K562 (cell line): Measurements from ENCODE around the gene ARHGAP26. TPM values are rescaled to one million over a fixed set of nuclear protein-coding genes. Genes with fewer than 3 reads are reported as not detected.

Source experiments
- BCL6 ChIP-seq: fragments of 250-450 bp; sonication (Bioruptor Pico); IDR thresholded peaks from 2 replicates; pipeline ENCODE4 v1.4.0; 2020
- C11orf30 ChIP-seq: fragments of 450-650 bp; IDR thresholded peaks from 2 replicates; pipeline ENCODE4 v1.6.1; 2016; ENCODE audit warnings: low read depth, mild to moderate bottlenecking
- CREB5 ChIP-seq: fragments of 250-450 bp; sonication (Bioruptor Pico); IDR thresholded peaks from 2 replicates; pipeline ENCODE4 v1.5.0; 2020; ENCODE audit warnings: mild to moderate bottlenecking
- E2F8 ChIP-seq: fragments of 450-650 bp; IDR thresholded peaks from 2 replicates; pipeline ENCODE4 v1.7.1; 2018; ENCODE audit warnings: mild to moderate bottlenecking, low read depth; ENCODE audit not compliant: partially characterized antibody
- ELF4 ChIP-seq: fragments of 450-650 bp; formaldehyde crosslinking; IDR thresholded peaks from 2 replicates; pipeline ENCODE4 v1.4.0; 2022; ENCODE audit warnings: missing genetic modification characterization
- FIP1L1 ChIP-seq: fragments of 200-400 bp; formaldehyde crosslinking; IDR thresholded peaks from 2 replicates; pipeline ENCODE4 v1.6.1; 2018; ENCODE audit warnings: mild to moderate bottlenecking, low read depth, low read length; ENCODE audit not compliant: poor library complexity, severe bottlenecking
- FOXJ3 ChIP-seq: sonication (generic); formaldehyde crosslinking; IDR thresholded peaks from 2 replicates; pipeline ENCODE4 v1.4.0; 2020; ENCODE audit warnings: mild to moderate bottlenecking, missing genetic modification reagents
- HBP1 ChIP-seq: fragments of 450-650 bp; formaldehyde crosslinking; IDR thresholded peaks from 2 replicates; pipeline ENCODE4 v1.4.0; 2022; ENCODE audit warnings: missing genetic modification characterization
- HSF4 ChIP-seq: fragments of 250-450 bp; sonication (Bioruptor Pico); IDR thresholded peaks from 2 replicates; pipeline ENCODE4 v2.1.2; 2022; ENCODE audit warnings: mild to moderate bottlenecking, moderate library complexity, borderline replicate concordance
- JUNB ChIP-seq: fragments of 450-650 bp; formaldehyde crosslinking; conservative IDR thresholded peaks from 2 replicates; pipeline ENCODE4 v1.4.0; 2020; ENCODE audit warnings: mild to moderate bottlenecking
- MEF2A ChIP-seq: IDR thresholded peaks from 2 replicates; pipeline ENCODE4 v1.6.1; 2011; ENCODE audit warnings: low read depth, mild to moderate bottlenecking, low read length, moderate library complexity; ENCODE audit not compliant: control insufficient read depth
- NEUROD1 ChIP-seq: fragments of 150-350 bp; IDR thresholded peaks from 2 replicates; pipeline ENCODE4 v1.6.1; 2014; ENCODE audit warnings: borderline replicate concordance, low read length, low read depth; ENCODE audit not compliant: partially characterized antibody
- NFATC3 ChIP-seq: fragments of 450-650 bp; IDR thresholded peaks from 2 replicates; pipeline ENCODE4 v1.6.1; 2017; ENCODE audit warnings: mild to moderate bottlenecking
- POLR2AphosphoS2 ChIP-seq: IDR thresholded peaks from 2 replicates; pipeline ENCODE4 v1.6.1; 2012; ENCODE audit warnings: low read length, improper control_type of control experiment
- SETDB1 ChIP-seq: IDR thresholded peaks from one replicate; pipeline ENCODE4 v1.6.1; 2012; ENCODE audit warnings: low read length, control low read depth, inconsistent platforms
- TAF15 ChIP-seq: fragments of 200-400 bp; formaldehyde crosslinking; IDR thresholded peaks from 2 replicates; pipeline ENCODE4 v1.6.1; 2017; ENCODE audit warnings: mild to moderate bottlenecking, low read depth, low read length, moderate library complexity
- TEAD2 ChIP-seq: fragments of 450-650 bp; IDR thresholded peaks from 2 replicates; pipeline ENCODE4 v1.6.1; 2016; ENCODE audit warnings: missing genetic modification characterization, control low read depth, missing compliant biosample characterization
- TFAM ChIP-seq: fragments of 250-450 bp; sonication (Bioruptor Pico); conservative IDR thresholded peaks from 2 replicates; pipeline ENCODE4 v1.5.0; 2021; ENCODE audit warnings: mild to moderate bottlenecking, moderate library complexity
- TRIM24 ChIP-seq, 2 experiments: fragments of 450-650 bp; IDR thresholded peaks; 2 replicates each; pipeline ENCODE4 v1.6.1; 2016
- ZNF384 ChIP-seq: IDR thresholded peaks from 2 replicates; pipeline ENCODE4 v1.6.1; 2012; ENCODE audit warnings: low read depth, low read length, improper control_type of control experiment
- ZNF76 ChIP-seq: fragments of 250-450 bp; sonication (Bioruptor Pico); IDR thresholded peaks from 2 replicates; pipeline ENCODE4 v1.4.0; 2020; ENCODE audit warnings: mild to moderate bottlenecking, moderate library complexity, borderline replicate concordance
- ZNF778 ChIP-seq: fragments of 450-650 bp; formaldehyde crosslinking; IDR thresholded peaks from 2 replicates; pipeline ENCODE4 v1.4.0; 2020; ENCODE audit warnings: mild to moderate bottlenecking, moderate library complexity
- polyA plus RNA-seq, 8 experiments: library from polyadenylated mRNA; depleted of rRNA in 4 of 8; stranded (reverse) in 5 of 8; unstranded in 3 of 8; fragments of >200 nt; fragmentation: Nextera tagmentation in 2 of 8; fragmentation: Illumina TruSeq in 1 of 8; extraction: Ambion mirVana in 2 of 8; extraction: Trizol in 1 of 8; gene quantifications; 2 replicates each; pipeline versions ENCODE4 v1.2.1 to v1.2.3, GENCODE V29; 2011 to 2014; ENCODE audit warnings: inconsistent platforms in 1 of 8, missing spikeins in 1 of 8
- total RNA-seq, 7 experiments: library from RNA; depleted of rRNA in 6 of 7; stranded (reverse); fragments of >200 nt in 6 of 7; fragmentation: Illumina TruSeq in 2 of 7; extraction: Trizol in 2 of 7; gene quantifications; 2 replicates each; pipeline versions ENCODE4 v1.2.1 to v1.2.3, GENCODE V29; 2011 to 2021; ENCODE audit warnings: low replicate concordance in 1 of 7
- TF ChIP-seq, protein P1 (sequence below): fragments of 250-450 bp; sonication (Bioruptor Pico); IDR thresholded peaks from 2 replicates; pipeline ENCODE4 v1.5.0; 2021

The ARHGAP26 gene
- total and polyA plus RNA-seq, 9 of the 15 experiments (the other 6 are each of a cell fraction or from before 2014, with no cell fraction given): 0.13 to 1.1 (median 0.55) TPM

DNA sequence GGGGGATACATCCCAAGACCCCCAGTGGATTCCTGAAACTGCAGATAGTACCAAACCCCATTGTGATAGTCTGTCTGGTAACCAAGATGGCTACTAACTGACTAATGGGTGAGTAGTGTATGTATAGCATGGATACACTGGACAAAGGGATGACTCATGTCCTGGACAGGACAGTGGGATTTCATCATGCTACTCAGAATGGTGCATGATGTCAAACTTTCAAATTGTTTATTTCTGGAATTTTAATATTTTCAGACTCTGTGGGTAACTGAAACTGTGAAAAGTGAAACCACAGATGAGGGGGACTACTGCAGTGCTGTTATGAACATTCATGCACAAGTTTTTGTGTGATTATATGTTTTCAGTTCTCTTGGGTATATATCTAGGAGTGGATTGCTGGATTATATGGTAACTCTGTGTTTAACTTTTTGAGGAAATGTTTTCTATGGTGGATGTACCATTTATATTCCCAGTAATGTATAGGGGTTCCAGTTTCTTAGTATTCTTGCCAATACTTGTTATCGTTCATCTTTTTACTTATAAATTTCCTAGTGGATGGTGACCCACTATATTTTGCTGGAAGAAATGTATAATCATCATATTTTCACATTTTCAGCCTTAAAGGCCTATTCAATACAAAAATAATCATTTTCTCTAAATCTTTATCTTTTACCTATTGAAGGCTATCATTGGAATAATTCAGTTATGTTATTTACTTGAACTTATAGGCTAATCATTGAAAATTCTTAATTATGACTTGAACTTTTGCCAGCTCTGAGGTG is 492.4 kb downstream of the ARHGAP26 start (continued):
- TF ChIP-seq MEF2A (peak; percentile 84; the same call in 1 of the 2 replicates), NEUROD1 (no peak), FIP1L1 (no peak), C11orf30 (peak; percentile 73), HBP1 (CRISPR knock-in tag) (no peak), CREB5 (CRISPR knock-in tag) (no peak), TEAD2 (tag) (no peak), E2F8 (no peak), TFAM (CRISPR knock-in tag) (no peak), TAF15 (no peak), SETDB1 (no peak), ZNF778 (no peak), ELF4 (CRISPR knock-in tag) (no peak), HSF4 (CRISPR knock-in tag) (no peak), BCL6 (CRISPR knock-in tag) (no peak), FOXJ3 (no peak), JUNB (CRISPR knock-in tag) (0 out of 2 replicates have a peak, but pooled peaks have one; percentile 31), POLR2AphosphoS2 (no peak), ZNF76 (CRISPR knock-in tag) (no peak), TRIM24 (IDR thresholded peaks at IDR 0.05) (peak; percentile 87 to 91), NFATC3 (no peak), ZNF384 (no peak)
- TF ChIP-seq, protein P1, sequence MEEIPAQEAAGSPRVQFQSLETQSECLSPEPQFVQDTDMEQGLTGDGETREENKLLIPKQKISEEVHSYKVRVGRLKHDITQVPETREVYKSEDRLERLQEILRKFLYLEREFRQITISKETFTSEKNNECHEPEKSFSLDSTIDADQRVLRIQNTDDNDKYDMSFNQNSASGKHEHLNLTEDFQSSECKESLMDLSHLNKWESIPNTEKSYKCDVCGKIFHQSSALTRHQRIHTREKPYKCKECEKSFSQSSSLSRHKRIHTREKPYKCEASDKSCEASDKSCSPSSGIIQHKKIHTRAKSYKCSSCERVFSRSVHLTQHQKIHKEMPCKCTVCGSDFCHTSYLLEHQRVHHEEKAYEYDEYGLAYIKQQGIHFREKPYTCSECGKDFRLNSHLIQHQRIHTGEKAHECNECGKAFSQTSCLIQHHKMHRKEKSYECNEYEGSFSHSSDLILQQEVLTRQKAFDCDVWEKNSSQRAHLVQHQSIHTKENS: no peak
